ENCODE measurements around the gene RGS6. TPM values are rescaled to one million over a fixed set of nuclear protein-coding genes. Genes with fewer than 3 reads are reported as not detected.
A peak's percentile ranks its signal among the peaks of the same experiment; 100 is the strongest.

Gene RGS6
- total and polyA plus RNA-seq, 5 donors from 2014 or later: 0.13 to 1.5 (median 0.69) TPM

DNA sequence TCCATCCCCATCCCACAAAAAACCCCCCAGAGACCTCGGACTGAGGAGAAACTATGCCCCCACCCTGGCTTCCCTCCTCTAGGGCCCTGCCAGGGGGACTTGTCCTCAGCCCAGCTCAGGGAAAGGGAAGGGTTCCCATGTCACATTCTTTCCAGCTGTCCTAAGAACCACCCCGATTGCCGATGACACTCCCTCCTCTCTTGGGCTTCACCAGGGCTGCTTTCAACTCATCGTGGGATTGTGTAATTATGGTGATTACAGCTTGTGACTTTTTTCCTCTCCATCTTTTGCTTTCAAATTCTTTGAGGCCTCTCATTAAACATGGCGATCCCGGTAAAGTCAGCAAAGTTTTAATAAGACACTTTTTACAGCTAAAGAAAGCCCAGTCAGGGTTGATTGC is 617.6 kb downstream of the RGS6 start:
- Histone ChIP-seq H3K27ac (ENCODE audit: insufficient read depth, low read length, poor library complexity, severe bottlenecking) (no peak overlapping the region), H3K4me1 (ENCODE audit: control insufficient read depth, insufficient read depth, low read length, poor library complexity, severe bottlenecking) (no peaks in the 10 kb centered on the region), H3K4me3 (ENCODE audit: low read depth, low read length) (no peak overlapping the region), H3K9me3 (ENCODE audit: control insufficient read depth in 2 of 2, low read length in 2 of 2) (no peaks in the 10 kb centered on the region), H3K27me3 (ENCODE audit: control insufficient read depth, insufficient read depth, low read length) (peaks cover 5% of the 10 kb centered on the region), H3K36me3 (ENCODE audit: control insufficient read depth, insufficient read depth, low read length) (no peaks in the 10 kb centered on the region)
- Mint-ChIP-seq H3K36me3 (peaks cover 3% of the 10 kb centered on the region), H3K27ac (no peak overlapping the region), H3K27me3 (peaks cover 22% of the 10 kb centered on the region), H3K4me3 (no peak overlapping the region), H3K9me3 (peaks cover 0 to 2% (median 0%) of the 10 kb centered on the region in 7 donors), H3K4me1 (peaks cover 0 to 5% (median 0%) of the 10 kb centered on the region in 4 donors)
- DNase-seq (no peak), ATAC-seq (ENCODE audit: low read depth in 2 of 2) (no peak)

DNA sequence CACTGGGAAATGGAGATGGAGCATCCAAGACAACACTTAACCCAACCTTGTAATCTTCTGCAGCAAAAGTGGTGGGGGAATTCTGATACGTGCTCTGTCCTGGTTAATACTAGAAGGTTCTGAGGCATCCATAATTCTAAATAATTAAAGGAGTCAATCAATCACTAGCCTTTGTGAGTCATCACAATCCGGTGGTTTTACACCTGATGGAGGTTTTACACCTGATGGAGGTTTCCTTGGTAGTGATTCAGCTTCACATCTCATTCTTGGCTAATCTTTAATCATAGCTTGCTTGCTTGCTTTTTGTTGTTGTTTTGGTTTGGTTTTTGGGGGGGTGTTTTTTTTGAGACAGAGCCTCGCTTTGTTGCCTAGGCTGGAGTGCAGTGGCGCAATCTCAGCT is 618.3 kb downstream of the RGS6 start:
- peaks cover 5% of the 10 kb centered on the region for H3K27me3 ChIP-seq (ENCODE audit: control insufficient read depth, insufficient read depth, low read length)
- no peak for DNase-seq
- Mint-ChIP-seq H3K27ac (peak overlapping the region in 1 of 3 donors; percentile 15), H3K4me3 (no peak overlapping the region), H3K9me3 (peaks cover 0 to 2% (median 0%) of the 10 kb centered on the region in 7 donors), H3K36me3 (peaks cover 3% of the 10 kb centered on the region), H3K27me3 (peaks cover 22% of the 10 kb centered on the region), H3K4me1 (peaks cover 0 to 2% (median 0%) of the 10 kb centered on the region in 4 donors)
- H3K9me3 ChIP-seq (ENCODE audit: control insufficient read depth in 2 of 2, low read length in 2 of 2): no peaks in the 10 kb centered on the region
- no peaks in the 10 kb centered on the region for H3K36me3 ChIP-seq (ENCODE audit: control insufficient read depth, insufficient read depth, low read length)
- H3K4me3 ChIP-seq (ENCODE audit: low read depth, low read length): no peak overlapping the region
- no peak for ATAC-seq (ENCODE audit: low read depth in 2 of 2)
- no peak overlapping the region for H3K27ac ChIP-seq (ENCODE audit: insufficient read depth, low read length, poor library complexity, severe bottlenecking)
- no peaks in the 10 kb centered on the region for H3K4me1 ChIP-seq (ENCODE audit: control insufficient read depth, insufficient read depth, low read length, poor library complexity, severe bottlenecking)

DNA sequence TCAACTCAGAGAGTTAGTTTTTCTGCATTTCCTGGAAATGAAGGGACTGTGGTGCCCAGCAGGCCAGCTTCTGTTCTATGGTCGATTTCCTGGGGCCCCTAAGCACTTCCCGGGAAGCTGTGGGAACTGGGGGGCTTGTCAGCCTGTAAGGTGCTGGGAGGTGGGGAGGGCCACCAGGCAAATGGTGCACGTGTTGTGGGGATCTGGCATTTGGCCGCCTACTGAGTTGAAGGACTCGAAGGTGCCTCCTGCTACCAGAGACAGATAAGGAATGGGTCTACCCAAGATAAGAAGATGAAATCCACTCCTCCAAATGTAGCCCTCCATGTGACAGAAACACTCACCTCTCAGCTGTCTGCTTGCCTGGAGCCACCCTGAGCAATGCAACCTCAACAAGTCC is 620.0 kb downstream of the RGS6 start:
- no peak overlapping the region for H3K4me3 Mint-ChIP-seq
- H3K4me1 ChIP-seq (ENCODE audit: control insufficient read depth, insufficient read depth, low read length, poor library complexity, severe bottlenecking): no peaks in the 10 kb centered on the region
- H3K27ac ChIP-seq (ENCODE audit: insufficient read depth, low read length, poor library complexity, severe bottlenecking): no peak overlapping the region
- H3K27me3 ChIP-seq (ENCODE audit: control insufficient read depth, insufficient read depth, low read length): peaks cover 5% of the 10 kb centered on the region
- H3K4me3 ChIP-seq (ENCODE audit: low read depth, low read length): no peak overlapping the region
- no peak overlapping the region for H3K27ac Mint-ChIP-seq
- no peak for ATAC-seq (ENCODE audit: low read depth in 2 of 2)
- peaks cover 0 to 2% (median 0%) of the 10 kb centered on the region in 7 donors for H3K9me3 Mint-ChIP-seq
- DNase-seq: no peak
- H3K9me3 ChIP-seq (ENCODE audit: control insufficient read depth in 2 of 2, low read length in 2 of 2): no peaks in the 10 kb centered on the region
- peaks cover 23% of the 10 kb centered on the region for H3K27me3 Mint-ChIP-seq
- H3K4me1 Mint-ChIP-seq: peaks cover 0 to 2% (median 0%) of the 10 kb centered on the region in 4 donors
- no peaks in the 10 kb centered on the region for H3K36me3 ChIP-seq (ENCODE audit: control insufficient read depth, insufficient read depth, low read length)
- H3K36me3 Mint-ChIP-seq: peaks cover 3% of the 10 kb centered on the region

GRCh38 chr14:72553161-72553560 is 620.9 kb downstream of the RGS6 start:
- Histone ChIP-seq H3K4me1 (ENCODE audit: control insufficient read depth, insufficient read depth, low read length, poor library complexity, severe bottlenecking) (no peaks in the 10 kb centered on the region), H3K27ac (ENCODE audit: insufficient read depth, low read length, poor library complexity, severe bottlenecking) (no peak overlapping the region), H3K36me3 (ENCODE audit: control insufficient read depth, insufficient read depth, low read length) (no peaks in the 10 kb centered on the region), H3K9me3 (ENCODE audit: control insufficient read depth in 2 of 2, low read length in 2 of 2) (no peaks in the 10 kb centered on the region), H3K27me3 (ENCODE audit: control insufficient read depth, insufficient read depth, low read length) (peaks cover 6% of the 10 kb centered on the region), H3K4me3 (ENCODE audit: low read depth, low read length) (no peak overlapping the region)
- Mint-ChIP-seq H3K27me3 (peaks cover 28% of the 10 kb centered on the region), H3K27ac (no peak overlapping the region), H3K4me1 (peaks cover 0 to 2% (median 0%) of the 10 kb centered on the region in 4 donors), H3K36me3 (peaks cover 3% of the 10 kb centered on the region), H3K4me3 (no peak overlapping the region), H3K9me3 (peaks cover 0 to 2% (median 0%) of the 10 kb centered on the region in 7 donors)
- DNase-seq (no peak), ATAC-seq (ENCODE audit: low read depth in 2 of 2) (no peak)

DNA sequence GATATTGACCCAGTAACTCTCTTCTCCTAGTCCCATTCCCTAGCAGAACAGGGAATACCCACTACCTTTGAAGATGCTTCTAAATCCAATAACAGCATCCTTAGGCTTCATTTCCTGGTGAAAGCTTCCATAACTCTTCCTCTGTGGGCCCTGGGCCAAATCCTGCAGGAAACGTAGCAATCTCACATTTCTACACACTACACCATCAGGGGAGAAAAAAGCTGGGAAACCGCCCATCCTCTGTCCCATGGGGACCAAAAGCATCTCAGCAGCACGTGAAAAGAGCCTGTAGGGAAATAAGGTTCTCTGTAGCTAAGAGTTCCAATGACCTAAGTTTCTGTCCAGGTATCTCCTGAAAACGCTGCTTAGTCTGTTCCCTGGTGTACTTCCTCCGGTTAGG is 621.4 kb downstream of the RGS6 start:
- Mint-ChIP-seq H3K36me3 (peaks cover 3% of the 10 kb centered on the region), H3K4me1 (peaks cover 0 to 2% (median 0%) of the 10 kb centered on the region in 4 donors), H3K9me3 (peaks cover 0 to 2% (median 0%) of the 10 kb centered on the region in 7 donors), H3K27ac (no peak overlapping the region), H3K27me3 (peaks cover 28% of the 10 kb centered on the region), H3K4me3 (no peak overlapping the region)
- peaks cover 6% of the 10 kb centered on the region for H3K27me3 ChIP-seq (ENCODE audit: control insufficient read depth, insufficient read depth, low read length)
- ATAC-seq (ENCODE audit: low read depth in 2 of 2): no peak
- H3K36me3 ChIP-seq (ENCODE audit: control insufficient read depth, insufficient read depth, low read length): no peaks in the 10 kb centered on the region
- H3K4me3 ChIP-seq (ENCODE audit: low read depth, low read length): no peak overlapping the region
- no peak for DNase-seq
- H3K27ac ChIP-seq (ENCODE audit: insufficient read depth, low read length, poor library complexity, severe bottlenecking): no peak overlapping the region
- H3K4me1 ChIP-seq (ENCODE audit: control insufficient read depth, insufficient read depth, low read length, poor library complexity, severe bottlenecking): no peaks in the 10 kb centered on the region
- H3K9me3 ChIP-seq (ENCODE audit: control insufficient read depth in 2 of 2, low read length in 2 of 2): no peaks in the 10 kb centered on the region

DNA sequence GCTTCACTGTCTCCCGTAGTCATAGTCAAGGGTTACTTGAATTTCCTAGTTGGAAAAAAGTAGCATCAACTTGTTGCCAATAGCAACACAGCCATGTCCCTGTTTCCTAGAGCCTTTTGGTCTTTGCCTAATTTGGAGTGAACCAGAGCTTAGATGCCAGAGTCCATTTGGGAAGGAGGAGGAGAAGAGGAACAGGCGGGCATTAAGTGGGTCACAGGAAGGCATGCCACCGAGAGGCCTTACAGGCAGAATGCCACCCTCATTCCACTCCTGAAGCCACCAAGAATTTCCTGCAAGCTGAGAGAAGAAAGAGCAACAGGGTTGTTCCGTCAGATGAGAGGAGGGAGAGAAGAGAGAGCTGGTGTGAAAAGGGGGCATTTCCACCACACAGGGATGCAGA is 622.2 kb downstream of the RGS6 start:
- Histone ChIP-seq H3K9me3 (ENCODE audit: control insufficient read depth in 2 of 2, low read length in 2 of 2) (no peaks in the 10 kb centered on the region), H3K4me3 (ENCODE audit: low read depth, low read length) (no peak overlapping the region), H3K36me3 (ENCODE audit: control insufficient read depth, insufficient read depth, low read length) (no peaks in the 10 kb centered on the region), H3K27ac (ENCODE audit: insufficient read depth, low read length, poor library complexity, severe bottlenecking) (no peak overlapping the region), H3K4me1 (ENCODE audit: control insufficient read depth, insufficient read depth, low read length, poor library complexity, severe bottlenecking) (no peaks in the 10 kb centered on the region), H3K27me3 (ENCODE audit: control insufficient read depth, insufficient read depth, low read length) (peaks cover 6% of the 10 kb centered on the region)
- Mint-ChIP-seq H3K27ac (no peak overlapping the region), H3K4me3 (no peak overlapping the region), H3K36me3 (peaks cover 3% of the 10 kb centered on the region), H3K4me1 (peaks cover 0 to 2% (median 0%) of the 10 kb centered on the region in 4 donors), H3K9me3 (peaks cover 0 to 2% (median 0%) of the 10 kb centered on the region in 7 donors), H3K27me3 (peaks cover 24% of the 10 kb centered on the region)
- ATAC-seq (ENCODE audit: low read depth in 2 of 2): no peak
- no peak for DNase-seq

GRCh38 chr14:72554994-72555608 is 622.9 kb downstream of the RGS6 start:
- H3K9me3 Mint-ChIP-seq: peaks cover 0 to 2% (median 0%) of the 10 kb centered on the region in 7 donors
- H3K4me3 ChIP-seq (ENCODE audit: low read depth, low read length): no peak overlapping the region
- DNase-seq (no peak), ATAC-seq (ENCODE audit: low read depth in 2 of 2) (no peak)
- no peak overlapping the region for H3K27ac Mint-ChIP-seq
- no peak overlapping the region for H3K4me3 Mint-ChIP-seq
- no peaks in the 10 kb centered on the region for H3K9me3 ChIP-seq (ENCODE audit: control insufficient read depth in 2 of 2, low read length in 2 of 2)
- peaks cover 19% of the 10 kb centered on the region for H3K27me3 Mint-ChIP-seq
- peaks cover 0 to 2% (median 0%) of the 10 kb centered on the region in 4 donors for H3K4me1 Mint-ChIP-seq
- peaks cover 6% of the 10 kb centered on the region for H3K27me3 ChIP-seq (ENCODE audit: control insufficient read depth, insufficient read depth, low read length)
- no peak overlapping the region for H3K27ac ChIP-seq (ENCODE audit: insufficient read depth, low read length, poor library complexity, severe bottlenecking)
- no peaks in the 10 kb centered on the region for H3K4me1 ChIP-seq (ENCODE audit: control insufficient read depth, insufficient read depth, low read length, poor library complexity, severe bottlenecking)
- peaks cover 3% of the 10 kb centered on the region for H3K36me3 Mint-ChIP-seq
- H3K36me3 ChIP-seq (ENCODE audit: control insufficient read depth, insufficient read depth, low read length): no peaks in the 10 kb centered on the region

DNA sequence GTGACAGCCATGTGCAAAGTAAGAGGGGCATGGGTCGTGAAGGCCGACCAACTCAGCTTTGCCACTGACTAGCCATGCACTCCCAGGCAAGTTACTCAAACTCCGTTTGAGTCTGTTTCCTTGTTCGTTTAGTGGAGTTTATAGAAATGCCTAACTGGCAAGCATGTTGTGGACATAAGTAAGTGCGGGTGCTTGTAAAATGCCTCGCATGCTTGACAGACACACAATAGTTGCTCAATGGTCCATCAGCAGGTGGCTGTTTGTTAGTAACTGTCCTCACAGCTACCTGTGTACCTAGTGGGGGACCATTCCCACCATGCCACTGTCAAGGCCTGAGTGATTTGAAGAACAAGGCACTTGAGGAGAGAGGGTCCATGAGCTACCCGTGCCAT is 623.4 kb downstream of the RGS6 start:
- H3K4me3 Mint-ChIP-seq: no peak overlapping the region
- peaks cover 17% of the 10 kb centered on the region for H3K27me3 Mint-ChIP-seq
- peaks cover 0 to 2% (median 0%) of the 10 kb centered on the region in 4 donors for H3K4me1 Mint-ChIP-seq
- no peak for DNase-seq
- Histone ChIP-seq H3K27ac (ENCODE audit: insufficient read depth, low read length, poor library complexity, severe bottlenecking) (no peak overlapping the region), H3K36me3 (ENCODE audit: control insufficient read depth, insufficient read depth, low read length) (no peaks in the 10 kb centered on the region), H3K4me3 (ENCODE audit: low read depth, low read length) (no peak overlapping the region), H3K4me1 (ENCODE audit: control insufficient read depth, insufficient read depth, low read length, poor library complexity, severe bottlenecking) (no peaks in the 10 kb centered on the region), H3K9me3 (ENCODE audit: control insufficient read depth in 2 of 2, low read length in 2 of 2) (no peaks in the 10 kb centered on the region), H3K27me3 (ENCODE audit: control insufficient read depth, insufficient read depth, low read length) (peaks cover 6% of the 10 kb centered on the region)
- peaks cover 0 to 2% (median 0%) of the 10 kb centered on the region in 7 donors for H3K9me3 Mint-ChIP-seq
- H3K36me3 Mint-ChIP-seq: peaks cover 3% of the 10 kb centered on the region
- H3K27ac Mint-ChIP-seq: no peak overlapping the region
- no peak for ATAC-seq (ENCODE audit: low read depth in 2 of 2)
